Smooth muscle cell (in vitro differentiated cells): ENCODE measurements around the gene IRX2. TPM values are rescaled to one million over a fixed set of nuclear protein-coding genes. Genes with fewer than 3 reads are reported as not detected.

Experiments
- DNase-seq: peaks from one replicate; lab custom pipeline; 2025; ENCODE audit not compliant: unreplicated experiment; lab: John Stamatoyannopoulos, UW
- H2AFZ ChIP-seq: fragments of 200-600 bp; sonication (generic); 2 replicates; pipeline ENCODE4 v1.6.0; 2016; ENCODE audit warnings: antibody characterized with exemption, low read depth, mild to moderate bottlenecking
- H3F3A ChIP-seq: fragments of 200-600 bp; sonication (generic); 2 replicates; pipeline ENCODE4 v1.6.0; 2017; ENCODE audit warnings: antibody characterized with exemption, low read depth
- H3K27ac ChIP-seq: fragments of 200-600 bp; sonication (generic); 2 replicates; pipeline ENCODE4 v1.5.1; 2016; ENCODE audit warnings: low read depth, mild to moderate bottlenecking
- H3K27me3 ChIP-seq: fragments of 200-600 bp; sonication (generic); 2 replicates; pipeline ENCODE4 v1.6.1; 2016; ENCODE audit warnings: low read depth, mild to moderate bottlenecking
- H3K36me3 ChIP-seq: fragments of 200-600 bp; sonication (generic); 2 replicates; pipeline ENCODE4 v1.5.1; 2016; ENCODE audit warnings: low read depth
- H3K4me1 ChIP-seq: fragments of 200-600 bp; sonication (generic); 2 replicates; pipeline ENCODE4 v1.5.1; 2016; ENCODE audit warnings: low read depth
- H3K4me2 ChIP-seq: fragments of 200-600 bp; sonication (generic); 2 replicates; pipeline ENCODE4 v1.6.0; 2016; ENCODE audit warnings: mild to moderate bottlenecking
- H3K4me3 ChIP-seq: fragments of 200-600 bp; sonication (generic); 2 replicates; pipeline ENCODE4 v1.5.1; 2016; ENCODE audit warnings: mild to moderate bottlenecking
- H3K79me2 ChIP-seq: fragments of 200-600 bp; sonication (generic); 2 replicates; pipeline ENCODE4 v1.6.0; 2016; ENCODE audit warnings: low read depth, mild to moderate bottlenecking
- H3K9ac ChIP-seq: fragments of 200-600 bp; sonication (generic); 2 replicates; pipeline ENCODE4 v1.6.0; 2016; ENCODE audit warnings: low read depth
- H3K9me3 ChIP-seq: fragments of 200-600 bp; sonication (generic); replicated peaks from 2 replicates; pipeline ENCODE4 v1.5.1; 2016; ENCODE audit warnings: low read depth
- H4K20me1 ChIP-seq: fragments of 200-600 bp; sonication (generic); 2 replicates; pipeline ENCODE4 v1.6.0; 2016; ENCODE audit warnings: low read depth
- CTCF ChIP-seq: fragments of 200-600 bp; sonication (generic); IDR thresholded peaks from 2 replicates; pipeline ENCODE4 v1.5.1; 2017; ENCODE audit warnings: borderline replicate concordance, mild to moderate bottlenecking, antibody characterized with exemption; ENCODE audit not compliant: insufficient read depth, poor library complexity, severe bottlenecking
- WGBS: methylation state at CpG from one replicate; pipeline ENCODE4 v1.1.7; 2016; ENCODE audit warnings: low lambda C conversion rate; 5-methylcytosine and 5-hydroxymethylcytosine counted together
- polyA plus RNA-seq: library from polyadenylated mRNA; unstranded; fragments of >200 nt; fragmentation: Nextera tagmentation; extraction: Ambion mirVana; gene quantifications from 2 replicates; pipeline ENCODE4 v1.2.1, GENCODE V29; 2016
- total RNA-seq: library from RNA; depleted of rRNA; stranded (reverse); fragments of >200 nt; gene quantifications from 2 replicates; pipeline ENCODE4 v1.2.3, GENCODE V29; 2014

The IRX2 gene
- total and polyA plus RNA-seq, 2 experiments from 2014 or later: 0.67 to 1.1 TPM

- Histone ChIP-seq H3K27ac (no peak overlapping the region), H3K4me2 (no peak overlapping the region), H3K4me1 (peaks cover 5% of the 10 kb centered on the region)
Measured at GRCh38 chr5:2744485-2744884, 7.0 kb downstream of the IRX2 start.

GRCh38 chr5:2742921-2743679, 8.4 kb downstream of the IRX2 start:
- H3K27ac ChIP-seq: no peak overlapping the region
- no peak for TF ChIP-seq CTCF
- no peak for DNase-seq
- WGBS: 40% methylated on average over 54 of the region's 55 CpGs
- H3K36me3 ChIP-seq: no peaks in the 10 kb centered on the region
- peak overlapping the region; percentile 54 for H3K4me2 ChIP-seq
- H4K20me1 ChIP-seq: peaks cover 18% of the 10 kb centered on the region
- peaks cover 78% of the 10 kb centered on the region for H3K27me3 ChIP-seq
- peak overlapping the region; percentile 23 for H3K4me3 ChIP-seq
- no peaks in the 10 kb centered on the region for H3K9me3 ChIP-seq
- no peaks in the 10 kb centered on the region for H3K79me2 ChIP-seq
- H3K9ac ChIP-seq: no peak overlapping the region
- H3K4me1 ChIP-seq: peaks cover 5% of the 10 kb centered on the region
- H3F3A ChIP-seq: no peaks in the 10 kb centered on the region
- H2AFZ ChIP-seq: no peak overlapping the region

More at GRCh38 chr5:2744485-2744884, 7.0 kb downstream of the IRX2 start:
- no peak for DNase-seq
- H3F3A ChIP-seq: no peaks in the 10 kb centered on the region
- no peaks in the 10 kb centered on the region for H3K36me3 ChIP-seq
- no peaks in the 10 kb centered on the region for H3K79me2 ChIP-seq
- WGBS: 97% methylated on average over 2 of the region's 2 CpGs
- no peaks in the 10 kb centered on the region for H3K9me3 ChIP-seq
- TF ChIP-seq CTCF: no peak
- no peak overlapping the region for H3K9ac ChIP-seq
- no peak overlapping the region for H2AFZ ChIP-seq
- peaks cover 18% of the 10 kb centered on the region for H4K20me1 ChIP-seq
- H3K4me3 ChIP-seq: no peak overlapping the region
- H3K27me3 ChIP-seq: peaks cover 64% of the 10 kb centered on the region

GRCh38 chr5:2741956-2742355, 9.5 kb downstream of the IRX2 start:
- no peaks in the 10 kb centered on the region for H3F3A ChIP-seq
- no peaks in the 10 kb centered on the region for H3K36me3 ChIP-seq
- H3K9me3 ChIP-seq: no peaks in the 10 kb centered on the region
- H3K4me1 ChIP-seq: peaks cover 5% of the 10 kb centered on the region
- no peak overlapping the region for H3K9ac ChIP-seq
- no peak for TF ChIP-seq CTCF
- no peak overlapping the region for H2AFZ ChIP-seq
- H3K27me3 ChIP-seq: peaks cover 89% of the 10 kb centered on the region
- H3K27ac ChIP-seq: no peak overlapping the region
- no peaks in the 10 kb centered on the region for H3K79me2 ChIP-seq
- H3K4me2 ChIP-seq: no peak overlapping the region
- H3K4me3 ChIP-seq: no peak overlapping the region
- H4K20me1 ChIP-seq: peaks cover 11% of the 10 kb centered on the region
- no peak for DNase-seq
- 74% methylated on average over 3 of the region's 3 CpGs for WGBS
